Neural progenitor cell (in vitro differentiated cells): ENCODE measurements around the gene GTF3A. TPM values are rescaled to one million over a fixed set of nuclear protein-coding genes. Genes with fewer than 3 reads are reported as not detected.

Experiments
- DNase-seq: peaks from one replicate; pipeline ENCODE4 v3.0.0-alpha.2; 2016; ENCODE audit warnings: low spot score
- H2AFZ ChIP-seq: fragments of 200-600 bp; sonication (generic); replicated peaks from 2 replicates; pipeline ENCODE4 v1.6.1; 2016; ENCODE audit warnings: antibody characterized with exemption
- H3F3A ChIP-seq: fragments of 200-600 bp; sonication (generic); 2 replicates; pipeline ENCODE4 v1.6.1; 2016; ENCODE audit warnings: antibody characterized with exemption, low read depth
- H3K27ac ChIP-seq: fragments of 200-600 bp; sonication (generic); 2 replicates; pipeline ENCODE4 v1.5.1; 2016; ENCODE audit warnings: mild to moderate bottlenecking
- H3K27me3 ChIP-seq: fragments of 200-600 bp; sonication (generic); 2 replicates; pipeline ENCODE4 v1.6.1; 2016; ENCODE audit warnings: mild to moderate bottlenecking, moderate library complexity
- H3K36me3 ChIP-seq: fragments of 200-600 bp; sonication (generic); 2 replicates; pipeline ENCODE4 v1.5.1; 2016
- H3K4me1 ChIP-seq: fragments of 200-600 bp; sonication (generic); 2 replicates; pipeline ENCODE4 v1.6.1; 2016; ENCODE audit warnings: mixed run types
- H3K4me2 ChIP-seq: fragments of 200-600 bp; sonication (generic); 2 replicates; pipeline ENCODE4 v1.6.1; 2016
- H3K4me3 ChIP-seq: fragments of 200-600 bp; sonication (generic); 2 replicates; pipeline ENCODE4 v1.5.1; 2016
- H3K79me2 ChIP-seq: fragments of 200-600 bp; sonication (generic); 2 replicates; pipeline ENCODE4 v1.6.1; 2016; ENCODE audit warnings: low read depth
- H3K9ac ChIP-seq: fragments of 200-600 bp; sonication (generic); 2 replicates; pipeline ENCODE4 v1.6.1; 2016
- H3K9me3 ChIP-seq: fragments of 200-600 bp; sonication (generic); 2 replicates; pipeline ENCODE4 v1.5.1; 2016; ENCODE audit warnings: low read depth
- H4K20me1 ChIP-seq: fragments of 200-600 bp; sonication (generic); 2 replicates; pipeline ENCODE4 v1.6.1; 2016; ENCODE audit warnings: low read depth
- H3K27ac Mint-ChIP-seq: 3 replicates; pipeline ENCODE4 v1.8.0; 2021; ENCODE audit warnings: mixed read lengths
- H3K27me3 Mint-ChIP-seq: 2 replicates; pipeline ENCODE4 v1.8.0; 2022; ENCODE audit warnings: low read depth, mild to moderate bottlenecking, inconsistent platforms, moderate library complexity, mixed read lengths; ENCODE audit not compliant: insufficient read depth
- H3K36me3 Mint-ChIP-seq: 3 replicates; pipeline ENCODE4 v1.8.0; 2021; ENCODE audit warnings: mixed read lengths
- H3K4me1 Mint-ChIP-seq: 3 replicates; pipeline ENCODE4 v1.8.0; 2021; ENCODE audit warnings: mixed read lengths
- H3K4me3 Mint-ChIP-seq: 3 replicates; pipeline ENCODE4 v1.8.0; 2021; ENCODE audit warnings: mild to moderate bottlenecking, moderate library complexity, mixed read lengths
- H3K9me3 Mint-ChIP-seq: 3 replicates; pipeline ENCODE4 v1.8.0; 2020; ENCODE audit warnings: mixed read lengths
- CTCF ChIP-seq: fragments of 200-600 bp; sonication (generic); IDR thresholded peaks from 2 replicates; pipeline ENCODE4 v1.5.1; 2017; ENCODE audit warnings: antibody characterized with exemption, mild to moderate bottlenecking
- EZH2 ChIP-seq: fragments of 200-600 bp; sonication (generic); IDR thresholded peaks from 2 replicates; pipeline ENCODE4 v1.6.1; 2017; ENCODE audit warnings: antibody characterized with exemption, mild to moderate bottlenecking, moderate library complexity
- EZH2phosphoT487 ChIP-seq: fragments of 200-600 bp; sonication (generic); IDR thresholded peaks from 2 replicates; pipeline ENCODE4 v1.6.1; 2017; ENCODE audit warnings: antibody characterized with exemption
- total RNA-seq: library from RNA; depleted of rRNA; stranded (reverse); fragments of >200 nt; gene quantifications from 2 replicates; pipeline ENCODE4 v1.2.3, GENCODE V29; 2015; ENCODE audit warnings: low replicate concordance

Gene GTF3A
- total RNA-seq, 1 donor from 2014 or later = 126 TPM

GRCh38 chr13:27428160-27428559 is 3.7 kb downstream of the GTF3A start:
- TF ChIP-seq CTCF (no peak), EZH2 (no peak), EZH2phosphoT487 (no peak)
- no peak for DNase-seq
- peaks cover 3% of the 10 kb centered on the region for H3F3A ChIP-seq
- Mint-ChIP-seq H3K9me3 (no peaks in the 10 kb centered on the region), H3K27ac (no peak overlapping the region), H3K27me3 (peaks cover 5% of the 10 kb centered on the region), H3K36me3 (peaks cover 17% of the 10 kb centered on the region), H3K4me3 (no peak overlapping the region), H3K4me1 (peaks cover 20% of the 10 kb centered on the region)
- no peak overlapping the region for H3K9ac ChIP-seq
- H3K36me3 ChIP-seq = peaks cover 13% of the 10 kb centered on the region
- H3K4me1 ChIP-seq = peaks cover 21% of the 10 kb centered on the region
- no peaks in the 10 kb centered on the region for H3K9me3 ChIP-seq
- no peak overlapping the region for H2AFZ ChIP-seq
- H3K4me2 ChIP-seq = no peak overlapping the region
- H3K27me3 ChIP-seq = peaks cover 9% of the 10 kb centered on the region
- H4K20me1 ChIP-seq = peaks cover 15% of the 10 kb centered on the region
- H3K79me2 ChIP-seq = peaks cover 21% of the 10 kb centered on the region
- H3K4me3 ChIP-seq = no peak overlapping the region
- H3K27ac ChIP-seq = no peak overlapping the region

- H3K79me2 ChIP-seq = no peaks in the 10 kb centered on the region
- no peak overlapping the region for H3K4me2 ChIP-seq
- H3K27ac ChIP-seq = no peak overlapping the region
- no peaks in the 10 kb centered on the region for H3K4me1 Mint-ChIP-seq
- H3K4me3 ChIP-seq = no peak overlapping the region
- H3K4me3 Mint-ChIP-seq = no peak overlapping the region
- no peaks in the 10 kb centered on the region for H3K9me3 Mint-ChIP-seq
- H3K27ac Mint-ChIP-seq = no peak overlapping the region
- TF ChIP-seq EZH2 = no peak
- H3K9me3 ChIP-seq = no peaks in the 10 kb centered on the region
- peaks cover 13% of the 10 kb centered on the region for H3K36me3 ChIP-seq
- no peak overlapping the region for H3K9ac ChIP-seq
- H3K27me3 ChIP-seq = no peaks in the 10 kb centered on the region
- peaks cover 22% of the 10 kb centered on the region for H3K36me3 Mint-ChIP-seq
- H3K4me1 ChIP-seq = no peaks in the 10 kb centered on the region
- no peak for DNase-seq
- peaks cover 1% of the 10 kb centered on the region for H4K20me1 ChIP-seq
- no peaks in the 10 kb centered on the region for H3K27me3 Mint-ChIP-seq
- no peak overlapping the region for H2AFZ ChIP-seq
- no peaks in the 10 kb centered on the region for H3F3A ChIP-seq
Measured at GRCh38 chr13:27432180-27432579, 7.8 kb downstream of the GTF3A start.

GRCh38 chr13:27432611-27433210 is 8.3 kb downstream of the GTF3A start:
- no peak overlapping the region for H2AFZ ChIP-seq
- no peak overlapping the region for H3K9ac ChIP-seq
- H4K20me1 ChIP-seq = no peaks in the 10 kb centered on the region
- TF ChIP-seq CTCF = no peak
- no peak for TF ChIP-seq EZH2phosphoT487
- TF ChIP-seq EZH2 = no peak
- H3K27ac Mint-ChIP-seq = no peak overlapping the region
- no peaks in the 10 kb centered on the region for H3K9me3 ChIP-seq
- peaks cover 13% of the 10 kb centered on the region for H3K36me3 ChIP-seq
- no peaks in the 10 kb centered on the region for H3K79me2 ChIP-seq
- no peaks in the 10 kb centered on the region for H3K27me3 ChIP-seq
- H3K4me2 ChIP-seq = no peak overlapping the region
- DNase-seq = no peak
- no peaks in the 10 kb centered on the region for H3K4me1 ChIP-seq
- no peak overlapping the region for H3K4me3 Mint-ChIP-seq
- H3F3A ChIP-seq = no peaks in the 10 kb centered on the region
- no peak overlapping the region for H3K27ac ChIP-seq
- H3K27me3 Mint-ChIP-seq = no peaks in the 10 kb centered on the region
- no peaks in the 10 kb centered on the region for H3K4me1 Mint-ChIP-seq
- H3K9me3 Mint-ChIP-seq = no peaks in the 10 kb centered on the region
- peaks cover 25% of the 10 kb centered on the region for H3K36me3 Mint-ChIP-seq
- H3K4me3 ChIP-seq = no peak overlapping the region

- Histone ChIP-seq H3F3A (no peaks in the 10 kb centered on the region), H3K79me2 (no peaks in the 10 kb centered on the region), H3K9ac (no peak overlapping the region), H3K4me2 (no peak overlapping the region), H4K20me1 (no peaks in the 10 kb centered on the region), H3K36me3 (no peaks in the 10 kb centered on the region), H3K9me3 (no peaks in the 10 kb centered on the region), H3K27ac (no peak overlapping the region), H3K4me3 (no peak overlapping the region), H3K27me3 (no peaks in the 10 kb centered on the region), H3K4me1 (no peaks in the 10 kb centered on the region), H2AFZ (no peak overlapping the region)
- Mint-ChIP-seq H3K27me3 (no peaks in the 10 kb centered on the region), H3K36me3 (peaks cover 15% of the 10 kb centered on the region), H3K4me3 (no peak overlapping the region), H3K27ac (no peak overlapping the region), H3K9me3 (no peaks in the 10 kb centered on the region), H3K4me1 (no peaks in the 10 kb centered on the region)
- no peak for DNase-seq
- TF ChIP-seq EZH2 (no peak), EZH2phosphoT487 (no peak), CTCF (no peak)
Measured at GRCh38 chr13:27437126-27437525, 12.7 kb downstream of the GTF3A start.
